SK-N-SH treated with all-trans-retinoic acid at 6 μM for 48 hours (cell line): Measurements from ENCODE around the gene TMEM131L.
"Not testable (repeated sequence)": the region's sequence is repeated elsewhere in the genome, so short reads cannot be mapped to it uniquely, and the experiment has no call there.

Experiments
- ATAC-seq: fragments of 200-7000 bp; cut with Tn5 transposase; 3 replicates; pipeline ENCODE4 v1.9.1; 2020; ENCODE audit warnings: mild to moderate bottlenecking, moderate library complexity
- ARNTL ChIP-seq: fragments of 450-650 bp; formaldehyde crosslinking; IDR thresholded peaks from 2 replicates; pipeline ENCODE4 v1.5.0; 2020; ENCODE audit warnings: low read depth, mild to moderate bottlenecking, moderate library complexity, borderline replicate concordance
- CREB5 ChIP-seq: fragments of 250-450 bp; sonication (Bioruptor Pico); IDR thresholded peaks from 2 replicates; pipeline ENCODE4 v1.5.1; 2020; ENCODE audit warnings: low read depth, mild to moderate bottlenecking, moderate library complexity
- CSRNP3 ChIP-seq: fragments of 250-450 bp; sonication (Bioruptor Pico); IDR thresholded peaks from 2 replicates; pipeline ENCODE4 v1.5.1; 2021; ENCODE audit warnings: mild to moderate bottlenecking, moderate library complexity
- ESRRG ChIP-seq: fragments of 250-450 bp; sonication (Bioruptor Pico); IDR thresholded peaks from 2 replicates; pipeline ENCODE4 v1.6.1; 2021; ENCODE audit warnings: mild to moderate bottlenecking
- GLIS3 ChIP-seq: fragments of 250-450 bp; sonication (Bioruptor Pico); IDR thresholded peaks from 2 replicates; pipeline ENCODE4 v1.5.0; 2020; ENCODE audit warnings: mild to moderate bottlenecking, moderate library complexity
- ISL1 ChIP-seq: fragments of 250-450 bp; sonication (Bioruptor Pico); IDR thresholded peaks from 2 replicates; pipeline ENCODE4 v2.1.2; 2022; ENCODE audit warnings: mild to moderate bottlenecking, moderate library complexity
- OSR1 ChIP-seq: fragments of 250-450 bp; sonication (Bioruptor Pico); IDR thresholded peaks from 2 replicates; pipeline ENCODE4 v1.8.0; 2022; ENCODE audit warnings: moderate library complexity, mild to moderate bottlenecking, inconsistent platforms
- PATZ1 ChIP-seq: fragments of 250-450 bp; sonication (Bioruptor Pico); IDR thresholded peaks from 2 replicates; pipeline ENCODE4 v1.8.0; 2020; ENCODE audit warnings: mild to moderate bottlenecking, moderate library complexity, borderline replicate concordance
- POU6F1 ChIP-seq: fragments of 250-450 bp; sonication (Bioruptor Pico); IDR thresholded peaks from 2 replicates; pipeline ENCODE4 v1.8.0; 2021; ENCODE audit warnings: low read depth, mild to moderate bottlenecking, moderate library complexity, borderline replicate concordance
- PPARA ChIP-seq: fragments of 250-450 bp; sonication (Bioruptor Pico); IDR thresholded peaks from 2 replicates; pipeline ENCODE4 v1.5.0; 2020; ENCODE audit warnings: mild to moderate bottlenecking, borderline replicate concordance
- SNAI2 ChIP-seq: fragments of 250-450 bp; sonication (Bioruptor Pico); IDR thresholded peaks from 2 replicates; pipeline ENCODE4 v1.5.0; 2020; ENCODE audit warnings: mild to moderate bottlenecking, moderate library complexity
- TOX ChIP-seq: fragments of 250-450 bp; sonication (Bioruptor Pico); IDR thresholded peaks from 2 replicates; pipeline ENCODE4 v1.8.0; 2021; ENCODE audit warnings: mild to moderate bottlenecking, moderate library complexity, borderline replicate concordance
- TSHZ2 ChIP-seq: fragments of 250-450 bp; sonication (Bioruptor Pico); IDR thresholded peaks from 2 replicates; pipeline ENCODE4 v1.5.0; 2020; ENCODE audit warnings: mild to moderate bottlenecking, moderate library complexity
- ZC3H10 ChIP-seq: fragments of 250-450 bp; sonication (Bioruptor Pico); IDR thresholded peaks from 2 replicates; pipeline ENCODE4 v1.5.1; 2021; ENCODE audit warnings: mild to moderate bottlenecking, moderate library complexity
- ZFP3 ChIP-seq: fragments of 250-450 bp; sonication (Bioruptor Pico); IDR thresholded peaks from 2 replicates; pipeline ENCODE4 v1.5.0; 2020; ENCODE audit warnings: mild to moderate bottlenecking, moderate library complexity
- ZFP30 ChIP-seq: fragments of 450-650 bp; formaldehyde crosslinking; IDR thresholded peaks from 2 replicates; pipeline ENCODE4 v1.5.0; 2022; ENCODE audit warnings: mild to moderate bottlenecking, moderate library complexity
- ZNF565 ChIP-seq: fragments of 450-650 bp; formaldehyde crosslinking; conservative IDR thresholded peaks from 2 replicates; pipeline ENCODE4 v1.5.0; 2020; ENCODE audit warnings: low read depth, mild to moderate bottlenecking, moderate library complexity
- ZNF70 ChIP-seq: fragments of 450-650 bp; formaldehyde crosslinking; IDR thresholded peaks from 2 replicates; pipeline ENCODE4 v1.5.0; 2020; ENCODE audit warnings: mild to moderate bottlenecking, moderate library complexity
- ZNF8 ChIP-seq: fragments of 450-650 bp; formaldehyde crosslinking; IDR thresholded peaks from 2 replicates; pipeline ENCODE4 v1.5.0; 2020; ENCODE audit warnings: mild to moderate bottlenecking, moderate library complexity

The TMEM131L gene

GRCh38 chr4:153453402-153453801 lies 12.8 kb upstream of the TMEM131L start (continued):
- no peak for TF ChIP-seq TSHZ2
- TF ChIP-seq GLIS3: no peak

GRCh38 chr4:153458969-153459368 lies 7.2 kb upstream of the TMEM131L start:
- ATAC-seq: no peak
- TF ChIP-seq TSHZ2 (no peak), PATZ1 (CRISPR knock-in tag) (no peak), ZC3H10 (CRISPR knock-in tag) (no peak), ARNTL (CRISPR knock-in tag) (no peak)
- TF ChIP-seq, all 23 proteins: peak for 0

GRCh38 chr4:153461549-153461948 lies 4.6 kb upstream of the TMEM131L start:
- not testable (repeated sequence) for ATAC-seq
- peak; percentile 66 for TF ChIP-seq ZNF8 (CRISPR knock-in tag)

GRCh38 chr4:153464068-153464467 lies 2.1 kb upstream of the TMEM131L start:
- ATAC-seq: no peak
- TF ChIP-seq SNAI2 (CRISPR knock-in tag) (no peak), OSR1 (CRISPR knock-in tag) (no peak)

GRCh38 chr4:153465140-153465539 lies 1.0 kb upstream of the TMEM131L start:
- ATAC-seq: no peak

GRCh38 chr4:153465615-153466080 lies 512 bp upstream of the TMEM131L start:
- peak; percentile 46 for ATAC-seq
- TF ChIP-seq PPARA (CRISPR knock-in tag) (no peak), ARNTL (CRISPR knock-in tag) (no peak), ZFP3 (CRISPR knock-in tag) (0 out of 2 replicates have a peak, but pooled peaks have one; percentile 13), ZNF8 (CRISPR knock-in tag) (no peak), CSRNP3 (no peak), CREB5 (no peak), ZNF70 (CRISPR knock-in tag) (no peak), ZC3H10 (CRISPR knock-in tag) (no peak), ZNF565 (no peak), ISL1 (CRISPR knock-in tag) (no peak), ESRRG (CRISPR knock-in tag) (no peak), PATZ1 (CRISPR knock-in tag) (no peak), TOX (CRISPR knock-in tag) (no peak), GLIS3 (no peak), OSR1 (CRISPR knock-in tag) (no peak), POU6F1 (CRISPR knock-in tag) (no peak)

More at GRCh38 chr4:153465140-153465539, 1.0 kb upstream of the TMEM131L start:
- TF ChIP-seq ZFP30 (CRISPR knock-in tag): no peak
